HEK293 (cell line): ENCODE measurements around the gene MRPL30.
"Not testable (repeated sequence)": the region's sequence is repeated elsewhere in the genome, so short reads cannot be mapped to it uniquely, and the experiment has no call there.

Experiments used
- CTCF ChIA-PET: fragments of 350-600 bp; formaldehyde crosslinking; extraction: SDS; loops from one replicate; lab custom pipeline; 2021; ENCODE audit warnings: antibody characterized with exemption; lab: Yijun Ruan, JAX
- POLR2A ChIA-PET: fragments of 300-600 bp; formaldehyde crosslinking; extraction: SDS; loops from one replicate; lab custom pipeline; 2020; ENCODE audit warnings: antibody characterized with exemption, inconsistent platforms; lab: Yijun Ruan, JAX
- H3K27ac ChIP-seq: fragments of 200-500 bp; sonication (Bioruptor generic); 2 replicates; pipeline ENCODE4 v1.5.1; 2014; ENCODE audit warnings: low read depth, low read length, control low read depth, inconsistent platforms; ENCODE audit errors: extremely low read depth
- H3K36me3 ChIP-seq, 2 experiments: fragments of 200-500 bp in 1 of 2; sonication (Bioruptor generic) in 1 of 2; 1 replicate in 1 of 2; 2 replicates in 1 of 2; pipeline ENCODE4 v1.5.1; 2014 to 2017; ENCODE audit warnings: inconsistent platforms in 2 of 2, low read length in 2 of 2; ENCODE audit not compliant: control insufficient read depth in 2 of 2, insufficient read depth in 1 of 2
- H3K4me1 ChIP-seq: fragments of 200-500 bp; sonication (Bioruptor generic); 2 replicates; pipeline ENCODE4 v1.5.1; 2014; ENCODE audit warnings: mild to moderate bottlenecking, low read length, inconsistent platforms; ENCODE audit not compliant: control insufficient read depth, insufficient read depth
- H3K4me3 ChIP-seq: 2 replicates; pipeline ENCODE4 v1.5.1; 2011; ENCODE audit warnings: low read depth, mild to moderate bottlenecking, control low read depth, low read length, moderate library complexity
- H3K9me3 ChIP-seq: fragments of 200-500 bp; sonication (Bioruptor generic); 2 replicates; pipeline ENCODE4 v1.5.1; 2014; ENCODE audit warnings: low read depth, low read length, inconsistent platforms; ENCODE audit not compliant: control insufficient read depth, insufficient read depth
- GLIS2 ChIP-seq: fragments of 450-650 bp; formaldehyde crosslinking; IDR thresholded peaks from 2 replicates; pipeline ENCODE4 v1.5.1; 2016; ENCODE audit warnings: missing biosample characterization, missing genetic modification characterization
- MEIS1 ChIP-seq: sonication (generic); formaldehyde crosslinking; IDR thresholded peaks from 2 replicates; pipeline ENCODE4 v1.8.1; 2022; ENCODE audit warnings: missing genetic modification reagents, mild to moderate bottlenecking, borderline replicate concordance
- OVOL3 ChIP-seq: fragments of 450-650 bp; formaldehyde crosslinking; IDR thresholded peaks from 2 replicates; pipeline ENCODE4 v1.5.1; 2016; ENCODE audit warnings: missing biosample characterization, missing genetic modification characterization
- PRDM4 ChIP-seq: fragments of 450-650 bp; formaldehyde crosslinking; IDR thresholded peaks from 2 replicates; pipeline ENCODE4 v1.5.1; 2017; ENCODE audit warnings: missing biosample characterization, missing genetic modification characterization
- TRIM28 ChIP-seq: IDR thresholded peaks from 2 replicates; pipeline ENCODE4 v1.6.1; 2011; ENCODE audit warnings: low read length, control low read depth, borderline replicate concordance
- ZBTB26 ChIP-seq: fragments of 450-650 bp; formaldehyde crosslinking; optimal IDR thresholded peaks from 2 replicates; pipeline ENCODE3; 2016; ENCODE audit warnings: missing biosample characterization, mild to moderate bottlenecking, missing genetic modification characterization
- ZEB2 ChIP-seq: fragments of 450-650 bp; formaldehyde crosslinking; IDR thresholded peaks from 2 replicates; pipeline ENCODE4 v1.5.1; 2016; ENCODE audit warnings: missing biosample characterization, missing genetic modification characterization
- ZFP69B ChIP-seq: fragments of 450-650 bp; formaldehyde crosslinking; IDR thresholded peaks from 2 replicates; pipeline ENCODE4 v1.5.1; 2016; ENCODE audit warnings: missing biosample characterization, missing genetic modification characterization
- ZNF169 ChIP-seq: fragments of 450-650 bp; formaldehyde crosslinking; IDR thresholded peaks from 2 replicates; pipeline ENCODE4 v1.5.1; 2016; ENCODE audit warnings: missing biosample characterization, missing genetic modification characterization
- ZNF202 ChIP-seq: fragments of 450-650 bp; formaldehyde crosslinking; IDR thresholded peaks from 2 replicates; pipeline ENCODE4 v1.5.1; 2016; ENCODE audit warnings: missing biosample characterization, missing genetic modification characterization, borderline replicate concordance
- ZNF211 ChIP-seq: fragments of 450-650 bp; formaldehyde crosslinking; IDR thresholded peaks from 2 replicates; pipeline ENCODE4 v1.5.1; 2016; ENCODE audit warnings: low read depth, missing biosample characterization, missing genetic modification characterization
- ZNF266 ChIP-seq: fragments of 450-650 bp; formaldehyde crosslinking; IDR thresholded peaks from 2 replicates; pipeline ENCODE4 v1.5.1; 2016; ENCODE audit warnings: missing biosample characterization, missing genetic modification characterization, low read depth
- ZNF280D ChIP-seq: fragments of 450-650 bp; formaldehyde crosslinking; IDR thresholded peaks from 2 replicates; pipeline ENCODE4 v1.5.1; 2016; ENCODE audit warnings: missing biosample characterization, missing genetic modification characterization
- ZNF311 ChIP-seq: fragments of 450-650 bp; formaldehyde crosslinking; IDR thresholded peaks from 2 replicates; pipeline ENCODE4 v1.5.1; 2017; ENCODE audit warnings: missing biosample characterization, missing genetic modification characterization, borderline replicate concordance
- ZNF335 ChIP-seq: fragments of 450-650 bp; formaldehyde crosslinking; conservative IDR thresholded peaks from 2 replicates; pipeline ENCODE4 v1.5.1; 2016; ENCODE audit warnings: missing biosample characterization, missing genetic modification characterization
- ZNF423 ChIP-seq: fragments of 450-650 bp; formaldehyde crosslinking; IDR thresholded peaks from 2 replicates; pipeline ENCODE4 v1.5.1; 2016; ENCODE audit warnings: missing biosample characterization, missing genetic modification characterization
- ZNF501 ChIP-seq: fragments of 450-650 bp; formaldehyde crosslinking; IDR thresholded peaks from 2 replicates; pipeline ENCODE4 v1.5.1; 2016; ENCODE audit warnings: missing biosample characterization, missing genetic modification characterization
- ZNF558 ChIP-seq: fragments of 450-650 bp; formaldehyde crosslinking; IDR thresholded peaks from 2 replicates; pipeline ENCODE4 v1.5.1; 2016; ENCODE audit warnings: missing biosample characterization, missing genetic modification characterization
- ZNF561 ChIP-seq: fragments of 450-650 bp; IDR thresholded peaks from 2 replicates; pipeline ENCODE4 v1.5.1; 2018; ENCODE audit warnings: missing biosample characterization, missing genetic modification characterization, borderline replicate concordance
- ZNF626 ChIP-seq: fragments of 450-650 bp; sonication (Bioruptor Pico); formaldehyde crosslinking; IDR thresholded peaks from 2 replicates; pipeline ENCODE4 v1.5.1; 2018; ENCODE audit warnings: missing biosample characterization, missing genetic modification characterization, inconsistent platforms
- ZNF776 ChIP-seq: fragments of 450-650 bp; formaldehyde crosslinking; IDR thresholded peaks from 2 replicates; pipeline ENCODE4 v1.5.0; 2017; ENCODE audit warnings: missing biosample characterization, missing genetic modification characterization, borderline replicate concordance
- ZSCAN23 ChIP-seq: fragments of 450-650 bp; formaldehyde crosslinking; IDR thresholded peaks from 2 replicates; pipeline ENCODE4 v1.5.1; 2016; ENCODE audit warnings: missing biosample characterization, missing genetic modification characterization

The MRPL30 gene

GRCh38 chr2:99217929-99218501 is 37.0 kb downstream of the MRPL30 start (continued):
- TF ChIP-seq ZNF626 (tag by site-specific recombination) (no peak), ZNF423 (tag by site-specific recombination) (no peak), ZNF335 (no peak)

GRCh38 chr2:99233177-99233576 is 52.2 kb downstream of the MRPL30 start:
- POLR2A ChIA-PET: not testable (repeated sequence)

GRCh38 chr2:99238599-99238998 is 57.6 kb downstream of the MRPL30 start:
- Histone ChIP-seq H3K9me3 (no peaks in the 10 kb centered on the region), H3K27ac (no peak overlapping the region), H3K36me3 (no peaks in the 10 kb centered on the region)
- POLR2A ChIA-PET: no interaction called here
- TF ChIP-seq ZNF266 (tag by site-specific recombination): no peak
- no peak for TF ChIP-seq ZNF776 (tag by site-specific recombination)
- TF ChIP-seq ZNF280D (tag by site-specific recombination): no peak
- no peak for TF ChIP-seq MEIS1 (CRISPR knock-in tag)
- TF ChIP-seq ZFP69B (tag by site-specific recombination): no peak
- TF ChIP-seq ZNF561: no peak
- no peak for TF ChIP-seq ZNF169 (tag by site-specific recombination)
- no peak for TF ChIP-seq ZNF202 (tag by site-specific recombination)
- TF ChIP-seq ZNF501 (tag by site-specific recombination): no peak
- TF ChIP-seq ZBTB26 (tag by site-specific recombination): no peak
- TF ChIP-seq ZSCAN23 (tag by site-specific recombination): no peak
- TF ChIP-seq PRDM4 (tag by site-specific recombination): no peak
- TF ChIP-seq ZNF311: no peak
- no peak for TF ChIP-seq ZNF558 (tag by site-specific recombination)
- TF ChIP-seq TRIM28: no peak
- no peak for TF ChIP-seq ZNF211 (tag by site-specific recombination)
- no peak for TF ChIP-seq OVOL3 (tag by site-specific recombination)
- no peak for TF ChIP-seq GLIS2 (tag by site-specific recombination)
- TF ChIP-seq ZEB2 (tag by site-specific recombination): no peak
- TF ChIP-seq, all 188 proteins: peak for 0
- CTCF ChIA-PET: no interaction called here
- no peak overlapping the region for H3K4me3 ChIP-seq
- H3K4me1 ChIP-seq: no peaks in the 10 kb centered on the region

More at GRCh38 chr2:99233177-99233576, 52.2 kb downstream of the MRPL30 start:
- CTCF ChIA-PET, H3K4me1 ChIP-seq, H3K27ac ChIP-seq, H3K36me3 ChIP-seq, H3K4me3 ChIP-seq, H3K9me3 ChIP-seq: not testable (repeated sequence)
